LNCAP (cell line): ENCODE measurements around the gene AGBL1.

Experiments used
- TF ChIP-seq, protein P1 (sequence below): fragments of 450-650 bp; IDR thresholded peaks from 2 replicates; pipeline ENCODE4 v1.5.1; 2017; ENCODE audit warnings: mild to moderate bottlenecking

The AGBL1 gene

DNA sequence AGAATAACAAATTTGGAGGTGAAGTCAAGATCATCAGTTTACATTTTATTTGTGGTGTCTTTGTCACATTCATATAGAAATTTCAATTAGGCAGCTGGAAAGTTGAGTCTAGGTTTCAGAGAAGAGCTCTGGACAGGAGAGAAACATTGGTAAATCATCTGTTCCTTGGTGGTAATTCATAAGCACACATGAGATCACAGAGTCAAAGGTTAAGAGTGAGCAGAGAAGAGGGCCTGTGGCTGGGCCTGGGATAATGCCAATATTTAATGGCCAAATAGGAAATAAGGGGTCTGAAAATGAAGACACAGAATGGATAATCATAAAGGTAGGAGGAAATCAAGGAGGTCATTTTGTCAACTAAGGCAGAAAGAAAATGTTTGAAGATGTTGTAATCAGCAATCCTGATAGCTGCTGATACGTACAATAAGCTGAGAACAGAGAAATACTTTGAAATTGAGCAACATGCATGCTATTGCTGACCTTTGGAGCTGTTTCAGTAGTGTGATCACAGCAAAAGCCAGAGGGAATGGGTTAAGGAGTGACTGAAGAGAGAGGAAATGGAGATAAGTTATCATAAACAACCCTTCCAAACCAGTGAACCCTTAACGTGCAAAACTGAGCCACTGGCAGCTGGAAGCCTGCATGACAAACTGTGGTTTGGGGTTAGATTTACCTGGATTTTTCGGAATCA is 692.8 kb downstream of the AGBL1 start:
- TF ChIP-seq, protein P1, sequence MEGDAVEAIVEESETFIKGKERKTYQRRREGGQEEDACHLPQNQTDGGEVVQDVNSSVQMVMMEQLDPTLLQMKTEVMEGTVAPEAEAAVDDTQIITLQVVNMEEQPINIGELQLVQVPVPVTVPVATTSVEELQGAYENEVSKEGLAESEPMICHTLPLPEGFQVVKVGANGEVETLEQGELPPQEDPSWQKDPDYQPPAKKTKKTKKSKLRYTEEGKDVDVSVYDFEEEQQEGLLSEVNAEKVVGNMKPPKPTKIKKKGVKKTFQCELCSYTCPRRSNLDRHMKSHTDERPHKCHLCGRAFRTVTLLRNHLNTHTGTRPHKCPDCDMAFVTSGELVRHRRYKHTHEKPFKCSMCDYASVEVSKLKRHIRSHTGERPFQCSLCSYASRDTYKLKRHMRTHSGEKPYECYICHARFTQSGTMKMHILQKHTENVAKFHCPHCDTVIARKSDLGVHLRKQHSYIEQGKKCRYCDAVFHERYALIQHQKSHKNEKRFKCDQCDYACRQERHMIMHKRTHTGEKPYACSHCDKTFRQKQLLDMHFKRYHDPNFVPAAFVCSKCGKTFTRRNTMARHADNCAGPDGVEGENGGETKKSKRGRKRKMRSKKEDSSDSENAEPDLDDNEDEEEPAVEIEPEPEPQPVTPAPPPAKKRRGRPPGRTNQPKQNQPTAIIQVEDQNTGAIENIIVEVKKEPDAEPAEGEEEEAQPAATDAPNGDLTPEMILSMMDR, result no peak

DNA sequence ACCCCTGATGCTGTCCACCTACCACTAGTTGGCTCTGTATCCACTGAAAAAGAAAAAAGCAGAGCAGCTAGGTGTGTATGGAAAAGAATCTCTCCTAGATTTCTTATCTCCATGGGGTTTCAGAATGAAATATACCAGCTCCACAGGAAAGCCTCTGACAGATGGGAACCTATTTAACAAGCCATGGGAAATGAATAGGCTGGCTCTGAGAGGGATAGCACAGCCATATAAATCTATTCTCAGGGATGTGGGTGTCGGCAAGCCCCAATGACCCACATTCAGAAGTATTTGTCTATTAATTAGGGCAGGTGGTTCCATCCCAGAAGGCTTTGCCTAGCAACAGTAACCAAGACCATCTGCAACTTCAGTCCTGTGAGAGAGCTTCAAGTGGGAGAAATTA is 694.1 kb downstream of the AGBL1 start:
- TF ChIP-seq, protein P1, result no peak

DNA sequence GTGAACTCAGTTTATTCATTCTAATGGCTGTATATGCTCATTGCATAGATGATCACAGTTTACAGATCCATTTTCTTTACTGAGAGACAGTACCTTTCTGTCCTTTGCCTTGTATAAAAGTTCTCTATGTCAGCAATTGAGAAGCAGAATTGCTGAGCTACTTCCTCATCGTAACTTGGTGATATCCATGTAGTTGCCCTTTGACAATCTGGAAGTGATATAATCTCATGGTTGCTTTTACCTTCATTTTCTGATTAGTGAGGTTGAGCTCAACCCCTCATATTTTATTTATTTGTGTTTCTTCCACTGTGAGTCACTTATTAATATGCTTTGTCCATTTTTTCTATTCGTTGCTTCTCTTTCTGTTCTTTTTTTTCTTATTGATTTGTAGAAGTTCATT is 696.5 kb downstream of the AGBL1 start:
- TF ChIP-seq, protein P1, result no peak

DNA sequence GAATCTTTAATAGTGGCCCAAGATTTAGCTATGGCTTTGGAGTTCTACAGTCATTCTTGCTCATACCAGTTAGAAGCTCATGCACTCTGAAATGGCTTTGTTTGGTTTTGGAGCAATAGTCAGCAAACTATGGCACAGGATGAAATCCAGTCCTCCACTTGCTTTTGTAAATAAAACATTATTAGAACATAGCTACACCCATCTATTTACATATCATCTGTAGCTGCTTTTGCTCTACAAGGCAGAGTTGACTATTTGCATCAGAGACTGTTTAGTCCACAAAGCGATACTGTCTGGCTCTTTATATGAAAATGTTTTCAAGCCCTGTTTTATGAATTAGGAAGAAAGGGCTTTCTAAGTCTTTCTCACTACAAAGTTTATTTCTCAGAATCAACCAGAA is 716.9 kb downstream of the AGBL1 start:
- TF ChIP-seq, protein P1, result no peak

DNA sequence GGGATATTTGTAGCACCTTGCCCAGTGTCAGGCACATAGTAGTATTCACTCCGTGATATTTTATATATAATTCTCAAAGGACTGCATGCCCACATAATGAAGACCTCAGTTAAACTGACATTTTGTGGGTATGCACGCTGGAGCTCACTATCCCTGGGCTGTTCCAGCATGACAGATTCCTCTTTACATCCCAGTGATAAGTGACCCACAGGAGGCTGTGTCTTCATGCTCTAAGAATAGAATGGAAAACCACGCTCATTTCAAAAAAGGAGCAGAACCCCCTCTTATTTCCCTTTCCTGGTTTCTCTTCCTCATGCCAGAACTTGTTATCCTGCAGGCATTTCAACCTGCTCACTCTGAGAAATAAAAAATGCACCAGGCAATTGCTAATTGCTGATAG is 717.5 kb downstream of the AGBL1 start:
- TF ChIP-seq, protein P1, result no peak

DNA sequence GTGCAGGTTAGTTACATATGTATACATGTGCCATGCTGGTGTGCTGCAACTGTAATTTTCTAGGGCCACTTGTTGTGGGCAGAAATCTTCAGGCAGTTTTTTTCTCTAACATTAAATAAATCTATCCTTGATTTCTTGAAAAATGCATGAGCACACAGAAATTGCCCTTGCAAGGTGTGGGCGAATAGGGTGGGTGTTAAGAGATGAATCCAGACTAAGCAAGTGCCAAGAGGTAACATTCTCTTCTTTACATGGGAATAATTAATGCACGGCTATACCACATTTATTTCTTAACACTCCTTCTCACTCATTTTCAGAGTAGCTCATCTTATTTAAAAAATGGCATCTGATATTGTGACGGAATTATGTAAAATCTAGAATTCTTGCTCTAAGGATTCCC is 719.6 kb downstream of the AGBL1 start:
- TF ChIP-seq, protein P1, result no peak

DNA sequence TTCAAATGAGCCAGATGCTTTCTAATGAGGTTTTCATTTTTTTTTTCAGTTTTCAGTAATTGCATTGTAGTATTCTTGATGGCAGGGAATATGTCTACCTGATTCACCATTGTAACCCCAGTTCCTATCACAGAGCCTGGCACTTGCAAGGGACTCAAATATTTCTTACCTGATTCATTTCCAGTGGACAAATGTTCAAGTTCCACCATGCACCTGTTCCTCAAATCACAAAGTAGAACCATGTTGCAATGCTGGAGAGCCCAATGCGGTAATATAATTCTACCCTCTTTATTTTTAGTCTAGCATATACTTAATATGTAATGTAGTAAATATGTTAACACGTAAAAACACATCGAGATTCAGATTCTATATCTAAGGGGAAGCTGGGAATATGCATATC is 722.6 kb downstream of the AGBL1 start:
- TF ChIP-seq, protein P1, result no peak

DNA sequence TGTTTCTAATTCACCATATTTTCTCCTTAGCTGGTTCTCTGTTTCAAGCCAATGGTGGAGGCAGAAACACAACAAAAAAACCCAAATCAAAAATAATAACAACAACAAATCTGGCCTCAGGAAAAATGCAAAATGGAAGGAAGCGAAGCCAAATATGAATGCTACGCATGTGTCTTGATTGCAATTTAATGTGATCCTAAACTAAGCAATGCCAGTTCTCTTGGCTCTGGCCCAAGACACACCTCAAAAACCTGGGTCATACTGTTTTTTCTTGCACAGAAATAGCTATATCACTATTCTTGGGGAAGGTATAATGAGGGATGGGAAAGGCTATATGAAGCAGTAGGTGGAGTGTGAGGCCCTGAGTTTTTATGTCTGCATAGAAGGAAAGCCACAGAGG is 724.7 kb downstream of the AGBL1 start:
- TF ChIP-seq, protein P1, result no peak
